BJ (cell line): ENCODE results near the gene CD6. TPM values are rescaled to one million over a fixed set of nuclear protein-coding genes. Genes with fewer than 3 reads are reported as not detected.

Source experiments
- CTCF ChIA-PET: fragments of 350-600 bp; formaldehyde crosslinking; extraction: SDS; loops from one replicate; lab custom pipeline; 2021; ENCODE audit warnings: antibody characterized with exemption, inconsistent platforms; lab: Yijun Ruan, JAX
- POLR2A ChIA-PET: fragments of 300-600 bp; sonication (Branson Sonifier 250); formaldehyde crosslinking; extraction: SDS; loops from one replicate; lab custom pipeline; 2021; ENCODE audit warnings: antibody characterized with exemption; lab: Charles Lee
- DNase-seq: peaks from one replicate; pipeline ENCODE4 v3.0.0-alpha.2; 2011; ENCODE audit warnings: low read depth
- H3K27me3 ChIP-seq: 2 replicates; pipeline ENCODE4 v1.6.0; 2011; ENCODE audit warnings: low read length; ENCODE audit not compliant: control insufficient read depth, insufficient read depth
- H3K36me3 ChIP-seq: 2 replicates; pipeline ENCODE4 v1.5.1; 2011; ENCODE audit warnings: low read length; ENCODE audit not compliant: control insufficient read depth, insufficient read depth
- H3K4me3 ChIP-seq: 2 replicates; pipeline ENCODE4 v1.5.1; 2011; ENCODE audit warnings: low read depth, mild to moderate bottlenecking, control low read depth, low read length
- CTCF ChIP-seq: IDR thresholded peaks from 2 replicates; pipeline ENCODE4 v1.5.1; 2011; ENCODE audit warnings: low read depth, mild to moderate bottlenecking, control low read depth, inconsistent platforms, low read length, moderate library complexity; ENCODE audit not compliant: insufficient read depth
- polyA plus RNA-seq: library from polyadenylated mRNA; depleted of rRNA; stranded (reverse); fragments of >200 nt; gene quantifications from 2 replicates; pipeline ENCODE4 v1.2.3, GENCODE V29; 2011

Gene CD6
- polyA plus RNA-seq, 1 experiment: not detected

- H3K36me3 ChIP-seq: peaks cover 17% of the 10 kb centered on the region
- no peak for DNase-seq
- ChIA-PET POLR2A (interaction anchor here (0.6 kb wide), 1 partner anchor 1517 kb away, joined by 7 read pairs; no protein-coding TSS in a partner anchor), CTCF (no interaction called here)
- TF ChIP-seq CTCF: no peak
- no peaks in the 10 kb centered on the region for H3K27me3 ChIP-seq
- H3K4me3 ChIP-seq: no peak overlapping the region
These were observed 44.4 kb upstream of the CD6 start for GRCh38 chr11:60927061-60927592.

GRCh38 chr11:60927600-60927999 lies 43.9 kb upstream of the CD6 start:
- no peak overlapping the region for H3K4me3 ChIP-seq
- CTCF ChIA-PET: interaction anchor here (0.9 kb wide), 1 partner anchor 24 kb away, joined by 4 read pairs; no protein-coding TSS in a partner anchor
- POLR2A ChIA-PET: interaction anchor here (0.6 kb wide), 1 partner anchor 1517 kb away, joined by 7 read pairs; no protein-coding TSS in a partner anchor
- peaks cover 15% of the 10 kb centered on the region for H3K36me3 ChIP-seq
- TF ChIP-seq CTCF: no peak
- no peak for DNase-seq
- H3K27me3 ChIP-seq: no peaks in the 10 kb centered on the region

- no peak for TF ChIP-seq CTCF
- no peak overlapping the region for H3K4me3 ChIP-seq
- POLR2A ChIA-PET: no interaction called here
- CTCF ChIA-PET: interaction anchor here (0.9 to 1.0 kb wide), 2 partner anchors 11 to 25 kb away, joined by 3 to 4 read pairs; no protein-coding TSS in a partner anchor
- no peak for DNase-seq
- H3K27me3 ChIP-seq: no peaks in the 10 kb centered on the region
- peaks cover 15% of the 10 kb centered on the region for H3K36me3 ChIP-seq
These were observed 42.9 kb upstream of the CD6 start for GRCh38 chr11:60928563-60929001.

- Histone ChIP-seq H3K36me3 (peaks cover 15% of the 10 kb centered on the region), H3K27me3 (no peaks in the 10 kb centered on the region), H3K4me3 (no peak overlapping the region)
- POLR2A ChIA-PET: no interaction called here
- no peak for DNase-seq
- CTCF ChIA-PET: interaction anchor here (0.8 kb wide), 1 partner anchor 10 kb away, joined by 3 read pairs; no protein-coding TSS in a partner anchor
- TF ChIP-seq CTCF: no peak
These were observed 41.7 kb upstream of the CD6 start for GRCh38 chr11:60929764-60930163.

- no peak overlapping the region for H3K4me3 ChIP-seq
- peaks cover 15% of the 10 kb centered on the region for H3K36me3 ChIP-seq
- no peaks in the 10 kb centered on the region for H3K27me3 ChIP-seq
- ChIA-PET POLR2A (no interaction called here), CTCF (interaction anchor here (1.6 kb wide), 1 partner anchor 20 kb away, joined by 3 read pairs; no protein-coding TSS in a partner anchor)
- no peak for TF ChIP-seq CTCF
- DNase-seq: no peak
These were observed 41.1 kb upstream of the CD6 start for GRCh38 chr11:60930394-60930793.
